GM15510 (cell line): ENCODE results near the gene TADA3.
A peak's percentile ranks its signal among the peaks of the same experiment; 100 is the strongest.

Experiments
- POLR2A ChIP-seq: IDR thresholded peaks from 3 replicates; pipeline ENCODE4 v1.6.1; 2011; ENCODE audit warnings: borderline replicate concordance; ENCODE audit not compliant: insufficient read length; ENCODE audit errors: extremely low read depth

TADA3 gene

DNA sequence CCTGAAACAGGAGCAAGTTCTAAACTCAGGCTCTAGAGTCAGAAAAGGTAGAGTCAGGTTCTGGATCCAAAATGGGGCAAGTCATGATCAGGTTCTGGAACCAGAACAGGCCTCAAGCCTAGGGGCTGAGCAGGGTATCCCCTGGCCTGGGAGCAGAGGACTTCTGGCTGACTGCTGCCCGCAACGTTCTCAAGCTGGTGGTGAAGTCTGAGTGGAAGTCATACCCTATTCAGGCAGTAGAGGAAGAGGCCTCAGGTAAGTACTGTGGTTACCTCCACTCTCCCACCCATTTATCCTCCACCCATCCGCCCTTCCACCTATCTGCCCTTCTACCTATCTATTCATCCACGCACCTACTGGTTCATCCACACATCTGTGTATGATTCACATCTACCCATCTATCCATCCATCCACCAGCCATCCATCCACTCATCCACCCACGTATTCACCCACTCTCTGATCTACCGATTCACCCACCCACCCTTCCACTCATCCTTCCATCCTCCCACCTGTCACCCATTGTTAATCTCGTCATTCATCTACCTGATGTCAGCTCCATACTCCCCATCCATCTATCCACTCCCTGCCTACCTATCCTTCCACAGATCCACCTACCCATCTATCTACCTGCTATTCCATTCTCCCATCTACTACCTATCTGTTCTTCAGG lies 26.5 kb upstream of the TADA3 start:
- TF ChIP-seq POLR2A, result no peak

DNA sequence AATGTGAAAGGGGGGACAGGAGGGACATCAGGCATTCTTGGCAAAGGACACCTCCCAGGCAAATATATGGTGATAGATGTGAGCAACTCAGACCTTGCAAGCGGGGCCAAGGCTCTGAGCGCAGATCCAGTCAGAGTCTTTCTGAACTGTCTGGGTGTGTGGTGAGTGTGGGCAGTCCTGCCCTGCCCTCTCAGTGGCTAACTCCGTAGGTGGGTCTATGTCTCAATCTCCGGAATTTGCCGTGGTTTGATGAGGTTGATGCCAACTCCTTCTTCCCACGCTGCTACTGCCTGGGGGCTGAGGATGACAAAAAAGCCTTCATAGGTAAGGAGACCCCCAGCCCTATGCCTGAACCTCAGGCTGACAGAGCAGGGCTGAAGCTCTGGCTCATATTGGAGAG lies 25.2 kb upstream of the TADA3 start:
- TF ChIP-seq POLR2A, result no peak

DNA sequence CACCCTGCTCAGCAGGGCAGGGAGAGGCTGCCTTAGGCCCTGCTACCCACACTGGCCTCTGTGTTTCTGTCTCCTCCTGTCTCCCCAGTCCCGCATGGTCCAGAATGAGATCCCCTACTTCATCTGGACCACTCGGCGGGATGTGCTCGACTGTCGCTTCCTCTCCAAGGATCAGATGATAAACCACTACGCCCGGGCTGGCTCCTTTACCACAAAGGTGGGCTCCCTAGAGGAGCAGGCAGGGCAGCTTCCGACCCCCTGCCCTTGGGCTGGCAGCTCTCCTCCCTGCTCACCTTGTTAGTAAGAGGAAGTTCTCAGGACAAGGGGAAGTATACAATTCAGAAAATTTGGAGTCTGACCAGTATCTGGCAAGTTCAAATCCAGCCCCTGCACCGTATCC lies 23.7 kb upstream of the TADA3 start:
- TF ChIP-seq POLR2A, result no peak

DNA sequence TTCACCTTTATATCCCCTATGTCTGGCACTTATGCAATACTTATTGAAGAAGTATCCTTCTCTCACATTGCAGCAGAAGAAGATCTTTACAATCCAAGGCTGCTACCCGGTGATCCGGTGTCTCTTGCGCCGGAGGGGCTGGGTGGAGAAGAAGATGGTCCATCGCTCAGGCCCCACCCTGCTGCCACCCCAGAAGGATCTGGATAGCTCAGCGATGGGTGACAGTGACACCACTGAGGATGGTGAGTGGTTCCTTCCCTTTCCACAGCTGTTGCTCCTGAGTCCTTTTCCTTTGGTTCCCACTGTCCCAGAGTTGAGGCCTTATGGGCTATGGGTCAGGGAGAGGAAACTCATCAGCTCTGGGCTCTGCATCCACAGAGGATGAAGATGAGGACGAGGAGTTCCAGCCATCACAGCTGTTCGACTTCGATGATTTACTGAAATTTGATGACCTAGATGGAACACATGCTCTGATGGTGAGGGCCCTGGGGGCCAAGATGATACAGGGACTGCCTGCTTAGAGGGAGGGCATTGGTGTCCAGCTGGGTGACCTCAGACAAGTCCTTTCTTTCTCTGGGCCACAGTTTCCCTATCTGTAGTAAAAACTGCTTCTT lies 20.7 kb upstream of the TADA3 start:
- no peak for TF ChIP-seq POLR2A

DNA sequence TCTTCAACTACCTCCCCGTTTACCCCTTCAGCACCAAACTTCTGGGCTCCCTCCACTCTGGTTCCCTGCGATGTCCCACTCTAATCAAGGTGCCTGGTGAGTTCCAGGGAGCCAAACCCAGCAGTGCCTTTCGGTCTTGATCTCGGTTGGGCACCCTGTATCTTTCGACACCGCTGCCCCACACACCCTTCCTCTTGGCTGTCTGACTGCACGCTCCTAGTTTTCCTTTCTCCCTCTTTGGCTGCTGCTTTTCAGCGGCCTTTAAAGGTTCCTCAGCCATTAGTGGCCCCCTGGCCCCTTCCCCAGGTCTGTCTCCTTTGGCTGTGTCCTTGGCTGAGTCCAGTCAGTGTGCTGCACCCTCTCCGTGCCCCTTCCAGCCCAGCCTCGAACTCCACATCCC lies 18.6 kb upstream of the TADA3 start:
- no peak for TF ChIP-seq POLR2A

DNA sequence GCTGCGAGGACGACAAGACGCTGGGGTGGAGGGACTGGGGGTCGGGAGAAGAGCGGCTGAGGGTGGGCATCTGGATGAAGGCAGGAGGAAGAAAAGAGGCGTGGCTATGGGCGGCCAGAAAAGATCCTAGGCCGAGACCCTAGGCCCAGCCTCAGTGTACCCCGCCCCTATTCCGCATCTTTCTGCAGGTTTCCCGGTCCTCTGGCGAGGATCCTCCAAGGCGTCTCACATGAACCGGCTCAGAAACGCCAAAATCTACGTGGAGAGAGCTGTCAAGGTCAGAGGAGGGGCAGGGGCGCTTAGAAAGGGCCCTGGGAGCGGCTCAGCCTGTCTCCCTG lies 18.1 kb upstream of the TADA3 start:
- TF ChIP-seq POLR2A, result no peak

DNA sequence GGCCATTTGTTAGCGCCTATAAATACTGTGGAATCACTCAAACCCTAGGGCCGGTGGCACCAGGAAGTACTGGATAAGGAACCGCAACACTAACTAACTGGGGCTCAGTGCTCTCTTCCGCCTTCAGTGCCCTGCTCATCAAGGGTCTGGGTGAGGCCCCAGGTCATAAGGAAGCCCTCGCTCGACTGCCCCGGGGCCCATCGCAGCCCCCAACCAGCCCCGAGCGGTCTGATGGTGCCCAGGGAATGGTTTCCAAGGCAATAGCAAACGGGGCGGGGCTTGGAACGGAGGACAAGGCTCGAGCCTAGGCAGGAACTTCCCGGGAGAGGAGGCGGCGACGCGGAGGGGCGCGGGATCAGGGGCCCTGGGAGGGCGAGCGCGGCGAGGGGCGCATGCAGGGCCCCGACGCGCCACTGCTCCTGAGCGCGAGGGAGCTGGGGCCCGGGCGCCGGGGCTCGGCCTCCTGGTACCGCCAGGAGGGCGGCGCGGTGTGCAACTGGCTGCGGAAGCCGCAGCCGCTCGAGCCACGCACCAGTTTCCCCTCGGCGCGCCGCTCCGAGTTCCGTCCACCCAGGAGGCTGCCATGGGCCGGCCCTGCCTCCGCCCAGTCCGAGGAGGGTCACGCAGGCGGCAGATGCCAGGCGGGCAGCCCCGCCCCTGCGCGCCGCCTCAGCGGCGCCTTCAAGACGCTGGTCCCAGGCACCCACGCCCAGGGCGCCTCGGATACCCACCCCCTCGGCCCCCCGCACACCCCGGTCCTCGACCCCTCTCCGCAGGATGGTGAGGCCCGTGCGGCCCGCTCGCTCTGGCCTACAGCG lies 17.6 kb upstream of the TADA3 start, which contains the start of gene TTLL3:
TTLL3 (plus strand) TSS at position 648 of the 818 bp plus-strand sequence. CDS start 400 bp downstream, outside the sequence.
- TF ChIP-seq POLR2A, result peak; percentile 53

DNA sequence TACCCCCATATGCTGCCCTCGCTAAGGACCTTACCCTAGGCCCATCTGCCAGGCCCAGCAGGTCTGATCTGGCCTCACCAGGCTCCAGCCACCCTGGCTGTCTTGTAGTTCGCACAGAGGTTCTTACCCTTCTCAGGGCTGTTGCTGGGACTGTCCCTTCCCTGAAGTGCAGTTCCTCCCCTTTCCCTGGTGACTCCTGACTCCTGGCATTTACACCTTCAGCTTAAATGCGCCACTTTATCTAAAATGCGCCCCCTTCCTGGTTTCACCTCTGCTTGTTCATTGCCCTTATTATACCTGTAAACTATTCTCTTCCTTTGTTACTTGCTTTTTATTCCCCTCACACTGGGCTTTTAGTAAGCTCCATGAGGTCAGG lies 17.0 kb upstream of the TADA3 start:
- no peak for TF ChIP-seq POLR2A

DNA sequence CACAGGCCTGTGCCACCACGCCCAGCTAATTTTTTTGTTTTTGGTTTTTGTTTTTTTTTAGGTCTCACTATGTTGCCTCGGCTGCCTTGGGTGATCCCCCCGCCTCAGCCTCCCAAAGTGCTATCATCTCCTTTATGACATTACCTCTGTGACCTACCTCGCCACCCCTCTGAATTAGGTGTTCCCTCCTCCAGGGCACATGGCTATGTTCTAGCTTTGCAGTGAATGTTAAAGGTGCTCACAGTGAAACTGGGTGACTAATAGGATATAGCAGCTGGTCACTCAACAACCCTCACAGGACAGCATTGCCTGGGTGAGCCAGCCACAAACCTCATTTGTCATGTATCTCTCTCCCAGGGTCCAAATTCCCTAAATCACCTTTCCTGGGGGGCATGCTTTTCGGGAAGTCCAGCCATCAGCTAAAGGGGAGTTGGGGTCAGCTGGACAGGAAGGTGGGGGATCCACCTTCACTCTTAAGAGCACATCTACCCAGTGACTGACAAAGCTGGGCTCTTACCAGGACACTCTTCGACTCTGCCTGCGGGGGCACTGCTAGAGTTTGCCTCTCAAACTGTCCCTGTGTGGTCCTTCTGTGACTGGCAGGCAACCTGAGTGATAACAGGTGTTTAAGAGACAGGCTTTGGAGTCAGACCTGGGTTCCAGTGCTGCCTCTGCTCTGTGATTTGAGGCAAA lies 16.2 kb upstream of the TADA3 start:
- TF ChIP-seq POLR2A, result no peak

DNA sequence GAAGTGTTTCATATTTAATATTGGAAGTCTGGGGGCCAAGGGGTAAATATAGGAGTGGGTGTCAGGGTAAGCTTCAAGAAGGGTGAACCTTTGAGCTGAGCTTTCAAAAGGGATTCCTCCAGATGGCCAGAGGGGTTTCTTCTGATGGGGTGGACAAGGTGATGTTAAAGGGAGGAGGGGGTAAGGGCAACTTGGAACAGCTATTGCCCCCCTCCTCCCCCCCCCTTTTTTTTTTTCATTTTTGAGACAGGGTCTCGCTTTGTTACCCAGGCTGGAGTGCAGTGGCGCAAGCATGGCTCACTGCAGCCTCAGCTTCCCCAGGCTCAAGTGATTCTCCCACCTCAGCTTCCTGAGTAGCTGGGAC lies 15.7 kb upstream of the TADA3 start:
- no peak for TF ChIP-seq POLR2A

DNA sequence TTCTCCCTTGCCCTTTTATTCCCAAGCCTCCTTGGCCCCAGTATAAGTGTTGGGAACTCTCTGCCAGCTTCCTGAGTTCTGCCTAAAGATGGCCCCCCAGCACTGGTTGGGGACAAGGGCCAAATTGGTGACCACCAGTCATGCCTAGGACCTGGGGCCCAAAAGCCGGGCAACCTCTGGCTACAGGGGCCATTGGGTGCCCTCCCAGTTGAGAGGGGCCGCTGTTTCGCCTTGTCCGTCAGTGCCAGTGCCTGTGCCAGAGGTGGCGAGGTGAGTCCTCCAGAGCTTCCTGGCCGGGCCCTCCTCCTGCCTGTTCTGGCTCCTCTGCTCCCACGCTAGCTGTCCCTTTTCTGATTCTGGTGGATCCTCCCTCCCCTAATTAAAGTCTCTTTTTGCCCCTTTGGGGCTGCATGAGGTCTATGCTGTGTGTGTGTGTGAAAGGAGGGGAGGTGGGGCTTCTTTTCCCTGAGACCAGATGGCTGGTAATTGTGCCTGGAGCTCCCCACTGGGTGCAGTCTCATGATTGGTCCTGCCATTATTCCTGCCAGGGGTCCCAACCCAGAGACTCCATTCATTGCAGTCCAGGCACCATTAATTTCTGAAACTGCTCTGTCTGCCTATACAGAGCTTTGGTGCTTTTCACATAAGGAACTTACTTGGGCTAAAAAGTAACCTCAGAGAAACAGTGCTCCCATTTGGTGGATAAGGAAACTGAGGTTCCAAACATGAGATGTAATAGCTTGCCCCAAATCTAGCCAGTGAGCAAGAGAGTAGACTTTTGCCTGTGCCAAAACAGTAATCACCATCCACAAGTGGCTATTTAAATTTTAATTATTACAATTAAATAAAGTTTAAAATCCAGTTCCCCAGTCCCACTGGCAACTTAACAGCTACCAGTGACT lies 14.7 kb upstream of the TADA3 start:
- no peak for TF ChIP-seq POLR2A

DNA sequence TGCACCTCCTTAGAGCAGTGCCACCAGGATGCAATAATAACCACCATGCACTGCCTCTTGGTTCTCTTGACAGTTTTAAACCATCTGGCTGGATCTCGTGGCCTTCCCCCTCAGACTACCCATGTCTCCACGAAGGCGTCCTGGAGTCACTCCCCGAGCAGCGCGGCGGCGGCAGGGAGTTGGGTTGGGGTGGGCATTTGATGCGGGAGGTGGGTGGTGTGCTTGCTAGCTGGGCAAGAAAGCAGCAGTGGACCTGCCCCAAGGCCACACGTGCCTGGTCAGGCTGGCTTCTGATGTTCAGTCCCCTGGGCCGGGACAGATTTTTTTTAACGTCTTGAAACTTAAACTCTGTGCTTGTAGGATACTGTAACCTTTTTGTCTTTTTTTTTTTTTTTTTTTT lies 13.9 kb upstream of the TADA3 start:
- no peak for TF ChIP-seq POLR2A

DNA sequence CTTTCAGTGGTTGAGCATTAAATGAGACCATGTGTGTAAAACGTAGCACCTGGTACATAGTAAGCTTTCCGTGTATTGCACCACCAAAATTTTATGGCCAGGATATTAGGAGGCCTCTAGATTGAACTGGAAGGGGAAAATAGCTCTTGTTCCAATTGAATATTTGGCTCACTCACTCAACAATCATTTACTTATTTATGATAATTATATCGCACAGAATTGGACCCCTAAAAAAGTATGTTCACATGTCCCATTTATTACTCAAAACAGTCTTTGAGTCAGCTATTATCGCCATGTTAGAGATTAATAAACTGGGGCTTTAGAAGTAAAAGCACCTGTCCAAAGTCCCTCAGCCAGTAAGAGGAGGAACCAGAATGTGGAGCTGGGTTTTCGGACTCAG lies 12.7 kb upstream of the TADA3 start:
- TF ChIP-seq POLR2A, result no peak

DNA sequence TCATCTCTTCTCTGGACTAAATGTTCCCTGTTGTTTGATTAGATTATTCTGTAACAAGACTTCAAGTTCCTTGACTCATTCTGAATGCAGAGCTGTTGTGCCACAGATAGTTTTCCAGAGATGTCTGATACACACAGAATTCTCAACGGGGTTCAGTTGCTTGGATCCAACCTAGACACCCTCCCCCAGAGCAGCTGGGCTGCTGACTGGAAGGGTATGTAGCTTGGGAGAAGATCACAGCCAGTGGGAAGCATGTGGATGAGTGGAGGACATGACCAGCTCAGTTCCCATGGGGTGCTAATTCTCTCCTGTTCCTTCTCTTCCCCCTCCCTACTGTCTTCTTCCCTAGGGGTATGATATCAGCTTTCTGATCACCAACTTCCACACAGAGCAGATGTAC lies 11.2 kb upstream of the TADA3 start:
- TF ChIP-seq POLR2A, result no peak
